A549 (cell line): ENCODE measurements around the gene PRXL2A.

Experiments
- JUN ChIP-seq, 2 experiments: fragments of >200 bp; sonication (Bioruptor Twin); formaldehyde crosslinking; IDR thresholded peaks; 2 replicates in 1 of 2; 3 replicates in 1 of 2; pipeline ENCODE4 v1.6.1; 2016 to 2017
- TF ChIP-seq, protein P1 (sequence below): fragments of >200 bp; sonication (Bioruptor Twin); formaldehyde crosslinking; IDR thresholded peaks from 3 replicates; pipeline ENCODE4 v1.5.1; 2016

DNA sequence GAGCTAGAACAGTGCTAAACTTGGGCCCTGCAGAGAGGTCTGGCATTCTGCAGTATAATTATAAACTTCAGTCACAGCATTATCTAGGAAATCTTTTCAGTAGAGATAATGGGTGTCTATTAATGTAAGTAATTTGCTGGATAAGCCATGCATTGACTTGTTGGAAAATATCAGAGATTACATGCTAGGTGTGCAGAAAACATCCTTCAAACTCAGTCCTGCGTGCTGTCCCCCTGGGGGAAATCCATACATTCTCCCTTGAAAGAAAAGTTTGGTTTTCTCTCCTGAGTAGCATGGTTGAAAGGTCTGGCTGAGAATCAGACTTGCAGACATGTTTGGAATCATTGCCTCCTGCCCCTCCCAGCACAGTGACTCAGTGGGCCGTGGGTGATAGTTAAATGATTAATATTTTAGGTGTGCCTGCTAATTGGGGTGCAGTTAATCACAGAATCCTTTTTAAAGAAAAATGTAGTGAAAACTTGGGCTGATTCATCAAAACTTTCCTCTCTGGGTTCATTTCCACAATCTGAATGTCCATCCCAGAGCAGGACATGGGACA lies 13.9 kb upstream of the PRXL2A start:
- TF ChIP-seq, protein P1, sequence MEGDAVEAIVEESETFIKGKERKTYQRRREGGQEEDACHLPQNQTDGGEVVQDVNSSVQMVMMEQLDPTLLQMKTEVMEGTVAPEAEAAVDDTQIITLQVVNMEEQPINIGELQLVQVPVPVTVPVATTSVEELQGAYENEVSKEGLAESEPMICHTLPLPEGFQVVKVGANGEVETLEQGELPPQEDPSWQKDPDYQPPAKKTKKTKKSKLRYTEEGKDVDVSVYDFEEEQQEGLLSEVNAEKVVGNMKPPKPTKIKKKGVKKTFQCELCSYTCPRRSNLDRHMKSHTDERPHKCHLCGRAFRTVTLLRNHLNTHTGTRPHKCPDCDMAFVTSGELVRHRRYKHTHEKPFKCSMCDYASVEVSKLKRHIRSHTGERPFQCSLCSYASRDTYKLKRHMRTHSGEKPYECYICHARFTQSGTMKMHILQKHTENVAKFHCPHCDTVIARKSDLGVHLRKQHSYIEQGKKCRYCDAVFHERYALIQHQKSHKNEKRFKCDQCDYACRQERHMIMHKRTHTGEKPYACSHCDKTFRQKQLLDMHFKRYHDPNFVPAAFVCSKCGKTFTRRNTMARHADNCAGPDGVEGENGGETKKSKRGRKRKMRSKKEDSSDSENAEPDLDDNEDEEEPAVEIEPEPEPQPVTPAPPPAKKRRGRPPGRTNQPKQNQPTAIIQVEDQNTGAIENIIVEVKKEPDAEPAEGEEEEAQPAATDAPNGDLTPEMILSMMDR = no peak
- TF ChIP-seq JUN (IDR thresholded peaks at IDR 0.05) = no peak
